HepG2 (cell line): Measurements from ENCODE around the gene SLBP. TPM values are rescaled to one million over a fixed set of nuclear protein-coding genes. Genes with fewer than 3 reads are reported as not detected.
A peak's percentile ranks its signal among the peaks of the same experiment; 100 is the strongest.

ENCODE experiments used
- KLF16 ChIP-seq, 2 experiments: sonication (generic) in 1 of 2; formaldehyde crosslinking in 1 of 2; IDR thresholded peaks; 2 replicates each; pipeline versions ENCODE4 v1.6.1 to v1.8.0; 2016 to 2023; ENCODE audit warnings: missing genetic modification reagents in 2 of 2, missing compliant biosample characterization in 1 of 2
- KMT2B ChIP-seq: IDR thresholded peaks from 2 replicates; pipeline ENCODE4 v1.6.1; 2016; ENCODE audit warnings: missing genetic modification reagents, missing compliant biosample characterization
- XRCC5 ChIP-seq: fragments of 200-400 bp; formaldehyde crosslinking; optimal IDR thresholded peaks from 2 replicates; pipeline ENCODE3; 2017; ENCODE audit warnings: mild to moderate bottlenecking, low read length
- ZFX ChIP-seq: sonication (generic); formaldehyde crosslinking; IDR thresholded peaks from 2 replicates; pipeline ENCODE4 v1.4.0; 2020; ENCODE audit warnings: mild to moderate bottlenecking, low read depth, missing genetic modification reagents, moderate library complexity
- ZNF709 ChIP-seq: sonication (generic); formaldehyde crosslinking; IDR thresholded peaks from 2 replicates; pipeline ENCODE4 v1.5.0; 2020; ENCODE audit warnings: mild to moderate bottlenecking, missing genetic modification reagents
- polyA plus RNA-seq, 8 experiments: library from polyadenylated mRNA; depleted of rRNA in 3 of 8; stranded (reverse) in 7 of 8; unstranded in 1 of 8; fragments of >200 nt; fragmentation: Illumina TruSeq in 4 of 8; extraction: Trizol in 4 of 8; gene quantifications; 2 replicates each; pipeline versions ENCODE4 v1.2.1 to v1.2.3, GENCODE V29; 2011 to 2016; ENCODE audit warnings: low read depth in 4 of 8, missing spikeins in 1 of 8, mixed read lengths in 1 of 8; ENCODE audit not compliant: insufficient read depth in 1 of 8
- total RNA-seq, 5 experiments: library from RNA; depleted of rRNA; stranded (reverse); fragments of >200 nt; fragmentation: Illumina TruSeq; extraction: Trizol; gene quantifications; 2 replicates each; pipeline ENCODE4 v1.2.3, GENCODE V29; 2016; ENCODE audit warnings: low read depth in 1 of 5
- TF ChIP-seq, protein P1 (sequence below): sonication (generic); formaldehyde crosslinking; IDR thresholded peaks from 2 replicates; pipeline ENCODE4 v1.5.0; 2020; ENCODE audit warnings: mild to moderate bottlenecking, missing genetic modification reagents, borderline replicate concordance
- TF ChIP-seq, protein P2 (sequence below): sonication (generic); formaldehyde crosslinking; IDR thresholded peaks from 2 replicates; pipeline ENCODE4 v1.5.0; 2020; ENCODE audit warnings: mild to moderate bottlenecking, missing genetic modification reagents, borderline replicate concordance
- TF ChIP-seq, protein P3 (sequence below): sonication (generic); formaldehyde crosslinking; IDR thresholded peaks from 2 replicates; pipeline ENCODE4 v1.4.0; 2020; ENCODE audit warnings: mild to moderate bottlenecking, missing genetic modification reagents
- TF ChIP-seq, protein P4 (sequence below): sonication (generic); formaldehyde crosslinking; IDR thresholded peaks from 2 replicates; pipeline ENCODE4 v1.5.1; 2020; ENCODE audit warnings: mild to moderate bottlenecking, missing genetic modification reagents, borderline replicate concordance

Gene SLBP
- total and polyA plus RNA-seq, 2 of the 13 experiments (the other 11 are each of a cell fraction or from before 2014, with no cell fraction given) = 43.9 to 104 TPM

DNA sequence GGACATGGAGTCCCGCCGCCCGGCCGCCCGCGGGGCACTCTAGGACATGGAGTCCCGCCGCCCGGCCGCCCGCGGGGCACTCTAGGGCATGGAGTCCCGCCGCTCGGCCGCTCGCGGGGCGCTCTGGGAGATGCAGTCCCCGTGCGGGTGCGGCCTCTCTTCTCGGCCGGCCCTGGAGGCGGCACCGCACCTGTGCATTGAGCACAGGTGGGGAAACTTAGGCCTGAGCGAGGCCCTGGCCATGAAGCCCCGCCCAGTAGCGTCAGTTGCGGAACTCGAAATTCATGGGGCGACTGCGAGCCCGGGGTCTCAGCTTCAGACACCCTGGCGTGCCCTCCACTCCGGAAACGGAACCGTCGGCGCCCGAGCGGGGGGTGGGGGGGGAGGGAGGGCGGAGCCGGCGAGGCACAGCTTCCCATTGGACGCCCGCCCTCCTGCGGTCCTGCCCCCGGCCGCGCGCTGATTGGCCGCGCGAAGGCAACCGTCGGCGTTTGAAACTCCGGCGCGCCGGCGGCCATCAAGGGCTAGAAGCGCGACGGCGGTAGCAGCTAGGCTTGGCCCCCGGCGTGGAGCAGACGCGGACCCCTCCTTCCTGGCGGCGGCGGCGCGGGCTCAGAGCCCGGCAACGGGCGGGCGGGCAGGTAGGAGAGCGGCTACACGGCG, 9.0 kb upstream of the SLBP start, which contains the start of the genes TACC3 and TMEM129 (continued):
- TF ChIP-seq, protein P1, sequence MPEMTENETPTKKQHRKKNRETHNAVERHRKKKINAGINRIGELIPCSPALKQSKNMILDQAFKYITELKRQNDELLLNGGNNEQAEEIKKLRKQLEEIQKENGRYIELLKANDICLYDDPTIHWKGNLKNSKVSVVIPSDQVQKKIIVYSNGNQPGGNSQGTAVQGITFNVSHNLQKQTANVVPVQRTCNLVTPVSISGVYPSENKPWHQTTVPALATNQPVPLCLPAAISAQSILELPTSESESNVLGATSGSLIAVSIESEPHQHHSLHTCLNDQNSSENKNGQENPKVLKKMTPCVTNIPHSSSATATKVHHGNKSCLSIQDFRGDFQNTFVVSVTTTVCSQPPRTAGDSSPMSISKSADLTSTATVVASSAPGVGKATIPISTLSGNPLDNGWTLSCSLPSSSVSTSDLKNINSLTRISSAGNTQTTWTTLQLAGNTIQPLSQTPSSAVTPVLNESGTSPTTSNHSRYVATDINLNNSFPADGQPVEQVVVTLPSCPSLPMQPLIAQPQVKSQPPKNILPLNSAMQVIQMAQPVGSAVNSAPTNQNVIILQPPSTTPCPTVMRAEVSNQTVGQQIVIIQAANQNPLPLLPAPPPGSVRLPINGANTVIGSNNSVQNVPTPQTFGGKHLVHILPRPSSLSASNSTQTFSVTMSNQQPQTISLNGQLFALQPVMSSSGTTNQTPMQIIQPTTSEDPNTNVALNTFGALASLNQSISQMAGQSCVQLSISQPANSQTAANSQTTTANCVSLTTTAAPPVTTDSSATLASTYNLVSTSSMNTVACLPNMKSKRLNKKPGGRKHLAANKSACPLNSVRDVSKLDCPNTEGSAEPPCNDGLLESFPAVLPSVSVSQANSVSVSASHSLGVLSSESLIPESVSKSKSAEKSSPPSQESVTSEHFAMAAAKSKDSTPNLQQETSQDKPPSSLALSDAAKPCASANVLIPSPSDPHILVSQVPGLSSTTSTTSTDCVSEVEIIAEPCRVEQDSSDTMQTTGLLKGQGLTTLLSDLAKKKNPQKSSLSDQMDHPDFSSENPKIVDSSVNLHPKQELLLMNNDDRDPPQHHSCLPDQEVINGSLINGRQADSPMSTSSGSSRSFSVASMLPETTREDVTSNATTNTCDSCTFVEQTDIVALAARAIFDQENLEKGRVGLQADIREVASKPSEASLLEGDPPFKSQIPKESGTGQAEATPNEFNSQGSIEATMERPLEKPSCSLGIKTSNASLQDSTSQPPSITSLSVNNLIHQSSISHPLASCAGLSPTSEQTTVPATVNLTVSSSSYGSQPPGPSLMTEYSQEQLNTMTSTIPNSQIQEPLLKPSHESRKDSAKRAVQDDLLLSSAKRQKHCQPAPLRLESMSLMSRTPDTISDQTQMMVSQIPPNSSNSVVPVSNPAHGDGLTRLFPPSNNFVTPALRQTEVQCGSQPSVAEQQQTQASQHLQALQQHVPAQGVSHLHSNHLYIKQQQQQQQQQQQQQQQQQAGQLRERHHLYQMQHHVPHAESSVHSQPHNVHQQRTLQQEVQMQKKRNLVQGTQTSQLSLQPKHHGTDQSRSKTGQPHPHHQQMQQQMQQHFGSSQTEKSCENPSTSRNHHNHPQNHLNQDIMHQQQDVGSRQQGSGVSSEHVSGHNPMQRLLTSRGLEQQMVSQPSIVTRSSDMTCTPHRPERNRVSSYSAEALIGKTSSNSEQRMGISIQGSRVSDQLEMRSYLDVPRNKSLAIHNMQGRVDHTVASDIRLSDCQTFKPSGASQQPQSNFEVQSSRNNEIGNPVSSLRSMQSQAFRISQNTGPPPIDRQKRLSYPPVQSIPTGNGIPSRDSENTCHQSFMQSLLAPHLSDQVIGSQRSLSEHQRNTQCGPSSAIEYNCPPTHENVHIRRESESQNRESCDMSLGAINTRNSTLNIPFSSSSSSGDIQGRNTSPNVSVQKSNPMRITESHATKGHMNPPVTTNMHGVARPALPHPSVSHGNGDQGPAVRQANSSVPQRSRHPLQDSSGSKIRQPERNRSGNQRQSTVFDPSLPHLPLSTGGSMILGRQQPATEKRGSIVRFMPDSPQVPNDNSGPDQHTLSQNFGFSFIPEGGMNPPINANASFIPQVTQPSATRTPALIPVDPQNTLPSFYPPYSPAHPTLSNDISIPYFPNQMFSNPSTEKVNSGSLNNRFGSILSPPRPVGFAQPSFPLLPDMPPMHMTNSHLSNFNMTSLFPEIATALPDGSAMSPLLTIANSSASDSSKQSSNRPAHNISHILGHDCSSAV (CRISPR knock-in tag) = no peak
- TF ChIP-seq KMT2B (CRISPR knock-in tag) (peak; percentile 57), ZNF709 (0 out of 2 replicates have a peak, but pooled peaks have one; percentile 63), ZFX (CRISPR knock-in tag) (peak; percentile 91), KLF16 (CRISPR knock-in tag; IDR thresholded peaks at IDR 0.05) (peak in 1 of 2 experiments; percentile 7; a peak in 1 of 4 replicates), XRCC5 (peak; percentile 60)
- TF ChIP-seq, protein P2, sequence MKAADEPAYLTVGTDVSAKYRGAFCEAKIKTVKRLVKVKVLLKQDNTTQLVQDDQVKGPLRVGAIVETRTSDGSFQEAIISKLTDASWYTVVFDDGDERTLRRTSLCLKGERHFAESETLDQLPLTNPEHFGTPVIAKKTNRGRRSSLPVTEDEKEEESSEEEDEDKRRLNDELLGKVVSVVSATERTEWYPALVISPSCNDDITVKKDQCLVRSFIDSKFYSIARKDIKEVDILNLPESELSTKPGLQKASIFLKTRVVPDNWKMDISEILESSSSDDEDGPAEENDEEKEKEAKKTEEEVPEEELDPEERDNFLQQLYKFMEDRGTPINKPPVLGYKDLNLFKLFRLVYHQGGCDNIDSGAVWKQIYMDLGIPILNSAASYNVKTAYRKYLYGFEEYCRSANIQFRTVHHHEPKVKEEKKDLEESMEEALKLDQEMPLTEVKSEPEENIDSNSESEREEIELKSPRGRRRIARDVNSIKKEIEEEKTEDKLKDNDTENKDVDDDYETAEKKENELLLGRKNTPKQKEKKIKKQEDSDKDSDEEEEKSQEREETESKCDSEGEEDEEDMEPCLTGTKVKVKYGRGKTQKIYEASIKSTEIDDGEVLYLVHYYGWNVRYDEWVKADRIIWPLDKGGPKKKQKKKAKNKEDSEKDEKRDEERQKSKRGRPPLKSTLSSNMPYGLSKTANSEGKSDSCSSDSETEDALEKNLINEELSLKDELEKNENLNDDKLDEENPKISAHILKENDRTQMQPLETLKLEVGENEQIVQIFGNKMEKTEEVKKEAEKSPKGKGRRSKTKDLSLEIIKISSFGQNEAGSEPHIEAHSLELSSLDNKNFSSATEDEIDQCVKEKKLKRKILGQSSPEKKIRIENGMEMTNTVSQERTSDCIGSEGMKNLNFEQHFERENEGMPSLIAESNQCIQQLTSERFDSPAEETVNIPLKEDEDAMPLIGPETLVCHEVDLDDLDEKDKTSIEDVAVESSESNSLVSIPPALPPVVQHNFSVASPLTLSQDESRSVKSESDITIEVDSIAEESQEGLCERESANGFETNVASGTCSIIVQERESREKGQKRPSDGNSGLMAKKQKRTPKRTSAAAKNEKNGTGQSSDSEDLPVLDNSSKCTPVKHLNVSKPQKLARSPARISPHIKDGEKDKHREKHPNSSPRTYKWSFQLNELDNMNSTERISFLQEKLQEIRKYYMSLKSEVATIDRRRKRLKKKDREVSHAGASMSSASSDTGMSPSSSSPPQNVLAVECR (CRISPR knock-in tag) = peak; percentile 92
- TF ChIP-seq, protein P3, sequence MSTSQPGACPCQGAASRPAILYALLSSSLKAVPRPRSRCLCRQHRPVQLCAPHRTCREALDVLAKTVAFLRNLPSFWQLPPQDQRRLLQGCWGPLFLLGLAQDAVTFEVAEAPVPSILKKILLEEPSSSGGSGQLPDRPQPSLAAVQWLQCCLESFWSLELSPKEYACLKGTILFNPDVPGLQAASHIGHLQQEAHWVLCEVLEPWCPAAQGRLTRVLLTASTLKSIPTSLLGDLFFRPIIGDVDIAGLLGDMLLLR = no peak
- TF ChIP-seq, protein P4, sequence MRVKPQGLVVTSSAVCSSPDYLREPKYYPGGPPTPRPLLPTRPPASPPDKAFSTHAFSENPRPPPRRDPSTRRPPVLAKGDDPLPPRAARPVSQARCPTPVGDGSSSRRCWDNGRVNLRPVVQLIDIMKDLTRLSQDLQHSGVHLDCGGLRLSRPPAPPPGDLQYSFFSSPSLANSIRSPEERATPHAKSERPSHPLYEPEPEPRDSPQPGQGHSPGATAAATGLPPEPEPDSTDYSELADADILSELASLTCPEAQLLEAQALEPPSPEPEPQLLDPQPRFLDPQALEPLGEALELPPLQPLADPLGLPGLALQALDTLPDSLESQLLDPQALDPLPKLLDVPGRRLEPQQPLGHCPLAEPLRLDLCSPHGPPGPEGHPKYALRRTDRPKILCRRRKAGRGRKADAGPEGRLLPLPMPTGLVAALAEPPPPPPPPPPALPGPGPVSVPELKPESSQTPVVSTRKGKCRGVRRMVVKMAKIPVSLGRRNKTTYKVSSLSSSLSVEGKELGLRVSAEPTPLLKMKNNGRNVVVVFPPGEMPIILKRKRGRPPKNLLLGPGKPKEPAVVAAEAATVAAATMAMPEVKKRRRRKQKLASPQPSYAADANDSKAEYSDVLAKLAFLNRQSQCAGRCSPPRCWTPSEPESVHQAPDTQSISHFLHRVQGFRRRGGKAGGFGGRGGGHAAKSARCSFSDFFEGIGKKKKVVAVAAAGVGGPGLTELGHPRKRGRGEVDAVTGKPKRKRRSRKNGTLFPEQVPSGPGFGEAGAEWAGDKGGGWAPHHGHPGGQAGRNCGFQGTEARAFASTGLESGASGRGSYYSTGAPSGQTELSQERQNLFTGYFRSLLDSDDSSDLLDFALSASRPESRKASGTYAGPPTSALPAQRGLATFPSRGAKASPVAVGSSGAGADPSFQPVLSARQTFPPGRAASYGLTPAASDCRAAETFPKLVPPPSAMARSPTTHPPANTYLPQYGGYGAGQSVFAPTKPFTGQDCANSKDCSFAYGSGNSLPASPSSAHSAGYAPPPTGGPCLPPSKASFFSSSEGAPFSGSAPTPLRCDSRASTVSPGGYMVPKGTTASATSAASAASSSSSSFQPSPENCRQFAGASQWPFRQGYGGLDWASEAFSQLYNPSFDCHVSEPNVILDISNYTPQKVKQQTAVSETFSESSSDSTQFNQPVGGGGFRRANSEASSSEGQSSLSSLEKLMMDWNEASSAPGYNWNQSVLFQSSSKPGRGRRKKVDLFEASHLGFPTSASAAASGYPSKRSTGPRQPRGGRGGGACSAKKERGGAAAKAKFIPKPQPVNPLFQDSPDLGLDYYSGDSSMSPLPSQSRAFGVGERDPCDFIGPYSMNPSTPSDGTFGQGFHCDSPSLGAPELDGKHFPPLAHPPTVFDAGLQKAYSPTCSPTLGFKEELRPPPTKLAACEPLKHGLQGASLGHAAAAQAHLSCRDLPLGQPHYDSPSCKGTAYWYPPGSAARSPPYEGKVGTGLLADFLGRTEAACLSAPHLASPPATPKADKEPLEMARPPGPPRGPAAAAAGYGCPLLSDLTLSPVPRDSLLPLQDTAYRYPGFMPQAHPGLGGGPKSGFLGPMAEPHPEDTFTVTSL (CRISPR knock-in tag) = no peak
